Measurements from ENCODE around the gene LCE3E. TPM values are rescaled to one million over a fixed set of nuclear protein-coding genes. Genes with fewer than 3 reads are reported as not detected.

Gene LCE3E
- total and polyA plus RNA-seq, 2 donors (not counting 3 experiments of a cell fraction or from before 2014, with no cell fraction given), result not detected

GRCh38 chr1:152537496-152537895 lies 29.1 kb downstream of the LCE3E start:
- no peaks in the 10 kb centered on the region for H3K9me1 ChIP-seq (replicated peaks; ENCODE audit: control insufficient read depth, extremely low read depth, insufficient read depth, low read length)
- DNase-seq (ENCODE audit: low read depth, low spot score) (no peak), FAIRE-seq (no peak)
- H3K4me1 ChIP-seq (ENCODE audit: control insufficient read depth, extremely low read depth, insufficient read depth, low read length), result no peaks in the 10 kb centered on the region
- TF ChIP-seq CTCF (IDR thresholded peaks at IDR 0.05; ENCODE audit: extremely low read depth in 1 of 2, insufficient read depth in 1 of 2, low read depth in 1 of 2, low read length in 2 of 2), result no peak
- TF ChIP-seq FOS (IDR thresholded peaks at IDR 0.05; ENCODE audit: borderline replicate concordance, insufficient read depth, low read length), result no peak
- TF ChIP-seq POLR2AphosphoS5 (IDR thresholded peaks at IDR 0.05; ENCODE audit: insufficient read depth, low read depth, low read length), result no peak
- no peak for TF ChIP-seq MYC (IDR thresholded peaks at IDR 0.05; ENCODE audit: low read depth, low read length)
- TF ChIP-seq GATA2 (IDR thresholded peaks at IDR 0.05; ENCODE audit: insufficient read depth, insufficient read length, low read depth, low read length), result no peak
- no peak for TF ChIP-seq JUN (IDR thresholded peaks at IDR 0.05; ENCODE audit: borderline replicate concordance, insufficient read depth, insufficient read length, low read depth)
- TF ChIP-seq EZH2 (IDR thresholded peaks at IDR 0.05; ENCODE audit: borderline replicate concordance, low read depth, low read length, severe bottlenecking), result no peak
- TF ChIP-seq POLR2A (IDR thresholded peaks at IDR 0.05; ENCODE audit: low read depth, low read length), result no peak
- TF ChIP-seq MAX (IDR thresholded peaks at IDR 0.05; ENCODE audit: insufficient read depth, insufficient read length), result no peak
- no peaks in the 10 kb centered on the region for H3K79me2 ChIP-seq (ENCODE audit: control insufficient read depth, insufficient read depth, low read length)
- no peaks in the 10 kb centered on the region for H3K36me3 ChIP-seq (ENCODE audit: control insufficient read depth in 2 of 2, extremely low read depth in 1 of 2, insufficient read depth in 2 of 2, low read length in 2 of 2)
- no peaks in the 10 kb centered on the region for H3K27me3 ChIP-seq (ENCODE audit: control insufficient read depth in 2 of 2, insufficient read depth in 2 of 2, low read length in 2 of 2)
- ChIA-PET CTCF (interaction anchor here (8.4 kb wide), 1 partner anchor 39 kb away, joined by 181 read pairs; no protein-coding TSS in a partner anchor), POLR2A (no interaction called here)
- H3K4me3 ChIP-seq (replicated peaks in 1 of 3; ENCODE audit: insufficient read depth in 1 of 3, low read depth in 1 of 3, low read length in 3 of 3), result no peak overlapping the region
- H3K4me2 ChIP-seq (ENCODE audit: insufficient read depth, low read length), result no peak overlapping the region
- H3K27ac ChIP-seq (ENCODE audit: insufficient read depth, low read depth, low read length), result no peak overlapping the region
- no peak overlapping the region for H2AFZ ChIP-seq (ENCODE audit: low read depth, low read length)
- dilution Hi-C loops (cut with MboI; ENCODE audit: extremely low pct_ligation_motif_present, low sequenced_read_pairs), result no loop called here
- intact Hi-C loops (cut with micrococcal nuclease), result no loop called here
- H3K9ac ChIP-seq (replicated peaks; ENCODE audit: extremely low read depth, insufficient read depth, low read length), result no peak overlapping the region
- H3K9me3 ChIP-seq (replicated peaks; ENCODE audit: control insufficient read depth, insufficient read depth, low read length), result no peaks in the 10 kb centered on the region
- no TSS peak for BruUV-seq (replicated peaks)
- H4K20me1 ChIP-seq (replicated peaks; ENCODE audit: control insufficient read depth, extremely low read depth, insufficient read depth, low read length), result no peaks in the 10 kb centered on the region

All from endothelial cell of umbilical vein (primary cell).